HCT116 (cell line): ENCODE results near the gene ERGIC3. TPM values are rescaled to one million over a fixed set of nuclear protein-coding genes. Genes with fewer than 3 reads are reported as not detected.

Experiments used
- ATAC-seq: fragments of 200-7000 bp; cut with Tn5 transposase; 2 replicates; pipeline ENCODE4 v1.9.1; 2020; ENCODE audit warnings: mild to moderate bottlenecking, moderate library complexity
- BruUV-seq: library from RNA; stranded (reverse); fragments of 400-500 nt; replicated peaks from 2 replicates; lab custom pipeline; 2021; lab: Mats Ljungman, UMichigan
- CTCF ChIA-PET: fragments of 300-600 bp; sonication (Branson Sonifier 250); formaldehyde crosslinking; loops from one replicate; lab custom pipeline; 2021; ENCODE audit warnings: antibody characterized with exemption; lab: Charles Lee
- POLR2A ChIA-PET: fragments of 300-600, 350-600 bp; sonication (Branson Sonifier 250); formaldehyde crosslinking; loops from one replicate; lab custom pipeline; 2021; ENCODE audit warnings: antibody characterized with exemption; lab: Charles Lee
- RAD21 ChIA-PET, 2 experiments: fragments of 300-600 bp; sonication (Branson Sonifier 250); formaldehyde crosslinking; loops; one replicate each; lab custom pipeline; 2023; ENCODE audit warnings: low total read pairs in 2 of 2; ENCODE audit not compliant: uncharacterized antibody in 2 of 2, unreplicated experiment in 2 of 2, low non-redundant PET in 1 of 2; lab: Charles Lee
- DNase-seq: peaks from one replicate; pipeline ENCODE4 v3.0.0-alpha.2; 2010; ENCODE audit warnings: low read depth, low spot score
- H2AFZ ChIP-seq: fragments of 200-600 bp; shearing (Covaris generic), sonication (generic); 2 replicates; pipeline ENCODE4 v1.6.1; 2017; ENCODE audit warnings: low read depth, mixed run types, mixed read lengths, antibody characterized with exemption, low read length; ENCODE audit not compliant: poor library complexity, severe bottlenecking
- H3K27ac ChIP-seq: 2 replicates; pipeline ENCODE4 v1.5.1; 2012; ENCODE audit warnings: low read depth, low read length
- H3K27me3 ChIP-seq: fragments of 200-600 bp; sonication (generic); 2 replicates; pipeline ENCODE4 v1.6.1; 2016; ENCODE audit warnings: mixed run types, low read length, mixed read lengths; ENCODE audit not compliant: insufficient read depth
- H3K36me3 ChIP-seq, 2 experiments: fragments of 200-500 bp in 1 of 2; fragments of 200-600 bp in 1 of 2; sonication (Bioruptor generic) in 1 of 2; sonication (generic) in 1 of 2; 2 replicates each; pipeline versions ENCODE4 v1.5.1 to v1.6.1; 2014 to 2016; ENCODE audit warnings: low read length in 2 of 2, inconsistent platforms in 1 of 2, mixed read lengths in 1 of 2, mixed run types in 1 of 2; ENCODE audit not compliant: insufficient read depth in 2 of 2, control insufficient read depth in 1 of 2
- H3K4me1 ChIP-seq, 2 experiments: fragments of 200-600 bp in 1 of 2; sonication (generic) in 1 of 2; 2 replicates each; pipeline versions ENCODE4 v1.5.1 to v1.6.1; 2012 to 2017; ENCODE audit warnings: low read length in 2 of 2, inconsistent platforms in 1 of 2, mild to moderate bottlenecking in 1 of 2, mixed read lengths in 1 of 2, mixed run types in 1 of 2, moderate library complexity in 1 of 2; ENCODE audit not compliant: insufficient read depth in 2 of 2, control insufficient read depth in 1 of 2
- H3K4me2 ChIP-seq: fragments of 200-600 bp; sonication (generic); 2 replicates; pipeline ENCODE4 v1.6.1; 2017; ENCODE audit warnings: mixed run types, low read length, mixed read lengths
- H3K4me3 ChIP-seq, 2 experiments: fragments of 200-600 bp in 1 of 2; sonication (generic) in 1 of 2; replicated peaks in 1 of 2; 2 replicates each; pipeline ENCODE4 v1.5.1; 2011 to 2016; ENCODE audit warnings: low read length in 2 of 2, control low read depth in 1 of 2, low read depth in 1 of 2, mild to moderate bottlenecking in 1 of 2, mixed read lengths in 1 of 2, mixed run types in 1 of 2
- H3K79me2 ChIP-seq: fragments of 200-600 bp; sonication (generic); 2 replicates; pipeline ENCODE4 v1.6.1; 2017; ENCODE audit warnings: mild to moderate bottlenecking, mixed run types, low read length, moderate library complexity, mixed read lengths; ENCODE audit not compliant: insufficient read depth
- H3K9ac ChIP-seq: fragments of 200-600 bp; sonication (generic); 2 replicates; pipeline ENCODE4 v1.6.1; 2016; ENCODE audit warnings: low read length, mixed read lengths
- H3K9me2 ChIP-seq: fragments of 200-600 bp; sonication (generic), shearing (Covaris generic); 2 replicates; pipeline ENCODE4 v1.6.1; 2017; ENCODE audit warnings: mixed run types, mild to moderate bottlenecking, moderate library complexity; ENCODE audit not compliant: insufficient read depth
- H3K9me3 ChIP-seq, 2 experiments: fragments of 200-500 bp in 1 of 2; fragments of 200-600 bp in 1 of 2; sonication (Bioruptor generic) in 1 of 2; sonication (generic) in 1 of 2; 2 replicates each; pipeline ENCODE4 v1.6.1; 2014 to 2017; ENCODE audit warnings: low read length in 2 of 2, mixed read lengths in 2 of 2, inconsistent platforms in 1 of 2, low read depth in 1 of 2, mild to moderate bottlenecking in 1 of 2, mixed run types in 1 of 2, moderate library complexity in 1 of 2; ENCODE audit not compliant: control insufficient read depth in 1 of 2, insufficient read depth in 1 of 2
- H4K20me1 ChIP-seq: fragments of 200-600 bp; sonication (generic), shearing (Covaris generic); 2 replicates; pipeline ENCODE4 v1.6.1; 2017; ENCODE audit warnings: mixed run types, mild to moderate bottlenecking, moderate library complexity; ENCODE audit not compliant: insufficient read depth
- EGR1 ChIP-seq: IDR thresholded peaks from 2 replicates; pipeline ENCODE4 v1.6.1; 2012; ENCODE audit warnings: low read depth
- EZH2 ChIP-seq: fragments of 200-600 bp; sonication (generic); IDR thresholded peaks from 2 replicates; pipeline ENCODE4 v1.6.1; 2017; ENCODE audit warnings: antibody characterized with exemption, mixed run types
- EZH2phosphoT487 ChIP-seq: fragments of 200-600 bp; IDR thresholded peaks from 2 replicates; pipeline ENCODE4 v1.6.1; 2018; ENCODE audit warnings: antibody characterized with exemption, borderline replicate concordance
- FOSL1 ChIP-seq: IDR thresholded peaks from 2 replicates; pipeline ENCODE4 v1.6.1; 2012; ENCODE audit warnings: low read depth
- JUND ChIP-seq: IDR thresholded peaks from 2 replicates; pipeline ENCODE4 v1.6.1; 2012
- POLR2A ChIP-seq: IDR thresholded peaks from 2 replicates; pipeline ENCODE4 v1.7.0; 2011; ENCODE audit warnings: borderline replicate concordance; ENCODE audit not compliant: insufficient read depth, insufficient read length; ENCODE audit errors: extremely low read depth
- POLR2AphosphoS5 ChIP-seq: IDR thresholded peaks from 2 replicates; pipeline ENCODE4 v1.6.1; 2011; ENCODE audit warnings: mild to moderate bottlenecking, low read depth, low read length, moderate library complexity
- SRF ChIP-seq: IDR thresholded peaks from 2 replicates; pipeline ENCODE4 v1.6.1; 2012; ENCODE audit warnings: low read depth
- TCF7L2 ChIP-seq: IDR thresholded peaks from 2 replicates; pipeline ENCODE4 v1.7.0; 2011; ENCODE audit warnings: borderline replicate concordance, inconsistent platforms; ENCODE audit not compliant: insufficient read depth, insufficient read length; ENCODE audit errors: extremely low read depth
- intact Hi-C: fragments of 100-400 bp; cut with micrococcal nuclease; formaldehyde crosslinking; loops from 2 replicates; pipeline ENCODE4 v1.10.0; 2022
- total RNA-seq: library from RNA; stranded (reverse); gene quantifications from one replicate; pipeline ENCODE4 v1.2.1, GENCODE V29; 2021; ENCODE audit not compliant: unreplicated experiment

The ERGIC3 gene
- total RNA-seq, 1 experiment from 2014 or later: 229 TPM

DNA sequence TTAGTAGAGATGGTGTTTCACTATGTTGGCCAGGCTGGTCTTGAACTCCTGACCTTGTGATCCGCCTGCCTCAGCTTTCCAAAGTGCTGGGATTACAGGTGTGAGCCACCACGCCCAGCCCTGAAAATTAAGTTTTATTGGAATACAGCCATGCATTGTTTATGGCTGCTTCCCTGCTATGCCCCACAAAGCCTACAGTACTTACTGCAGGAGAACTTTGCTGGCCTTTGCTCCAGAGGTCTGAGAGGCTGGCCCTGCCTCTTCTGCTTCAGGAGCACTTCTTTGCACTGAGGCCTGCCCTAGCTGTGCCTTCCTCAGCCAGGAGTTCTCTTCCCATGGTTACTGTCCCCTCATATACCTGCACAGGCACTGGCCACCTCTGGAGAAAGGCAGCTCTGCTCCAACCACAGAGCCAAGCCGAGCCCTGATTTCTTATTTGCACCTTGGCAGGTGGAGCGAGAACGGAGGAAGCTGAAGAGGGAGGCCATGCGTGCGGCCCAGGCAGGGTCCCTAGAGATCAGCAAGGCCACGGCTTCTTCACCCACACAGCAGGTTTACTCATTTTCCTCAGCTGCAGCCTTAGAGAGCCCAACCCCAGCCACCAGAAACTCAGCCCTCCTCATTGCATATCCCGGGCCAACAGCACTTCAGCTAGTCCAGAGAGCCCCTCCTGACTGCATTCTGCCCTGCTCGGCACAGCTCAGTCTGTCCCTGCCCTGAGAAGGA, 33.2 kb upstream of the ERGIC3 start:
- ATAC-seq: no peak
- ChIA-PET RAD21 (no interaction called here), POLR2A (no interaction called here)
- DNase-seq: no peak
- Histone ChIP-seq H3K4me2 (no peak overlapping the region), H3K79me2 (no peaks in the 10 kb centered on the region), H3K36me3 (peaks cover 16 to 24% of the 10 kb centered on the region in 2 experiments; a peak in 3 of 4 replicates), H4K20me1 (no peaks in the 10 kb centered on the region), H3K27ac (no peak overlapping the region), H2AFZ (no peak overlapping the region), H3K4me3 (no peak overlapping the region), H3K9me3 (no peaks in the 10 kb centered on the region), H3K27me3 (no peaks in the 10 kb centered on the region), H3K9ac (no peak overlapping the region), H3K9me2 (no peaks in the 10 kb centered on the region)
- BruUV-seq: no TSS peak
- intact Hi-C loops: no loop called here
- TF ChIP-seq EZH2phosphoT487: no peak
- TF ChIP-seq EZH2: no peak
- no peak for TF ChIP-seq FOSL1
- no peak for TF ChIP-seq POLR2AphosphoS5
- TF ChIP-seq JUND: no peak
- no peak for TF ChIP-seq POLR2A
- no peak for TF ChIP-seq EGR1
- no peak for TF ChIP-seq SRF
- TF ChIP-seq TCF7L2: no peak
- TF ChIP-seq, all 23 proteins: peak for 0
- CTCF ChIA-PET: no interaction called here
- peaks cover 0 to 14% of the 10 kb centered on the region in 2 experiments; a peak in 2 of 4 replicates for H3K4me1 ChIP-seq
